HG02798 (cell line): ENCODE data around the gene PSPH.
"Not testable (repeated sequence)": the region's sequence is repeated elsewhere in the genome, so short reads cannot be mapped to it uniquely, and the experiment has no call there.

Experiments
- ATAC-seq: cut with Tn5 transposase; IDR thresholded peaks from one replicate; pipeline ENCODE4 v1.9.1; 2021; ENCODE audit warnings: mild to moderate bottlenecking; ENCODE audit not compliant: unreplicated experiment, poor library complexity

The PSPH gene

GRCh38 chr7:56063882-56064625 is 12.8 kb upstream of the PSPH start, which contains the start of gene SUMF2:
TSS of gene SUMF2 (plus strand) at chr7:56064286. CDS start at chr7:56064312, 26 bp downstream.
- ATAC-seq, result peak; percentile 92

GRCh38 chr7:56063500-56063881 is 12.2 kb upstream of the PSPH start:
- no peak for ATAC-seq

GRCh38 chr7:56062382-56062781 is 11.1 kb upstream of the PSPH start:
- no peak for ATAC-seq

- ATAC-seq, result no peak
These were observed 2.7 kb upstream of the PSPH start for GRCh38 chr7:56053993-56054392.

GRCh38 chr7:56053379-56053778 is 2.1 kb upstream of the PSPH start:
- ATAC-seq, result no peak

- ATAC-seq, result no peak
These were observed 248 bp downstream of the PSPH start for GRCh38 chr7:56051053-56051338.

GRCh38 chr7:56048763-56049162 is 2.5 kb downstream of the PSPH start:
- ATAC-seq, result not testable (repeated sequence)

GRCh38 chr7:56048245-56048644 is 3.0 kb downstream of the PSPH start:
- ATAC-seq, result no peak

GRCh38 chr7:56047446-56048116 is 3.7 kb downstream of the PSPH start:
- not testable (repeated sequence) for ATAC-seq

- ATAC-seq, result no peak
These were observed 4.4 kb downstream of the PSPH start for GRCh38 chr7:56046721-56047445.

GRCh38 chr7:56045758-56046157 is 5.5 kb downstream of the PSPH start:
- ATAC-seq, result not testable (repeated sequence)

GRCh38 chr7:56040730-56041129 is 10.5 kb downstream of the PSPH start:
- no peak for ATAC-seq

- ATAC-seq, result peak; percentile 99
These were observed 17.4 kb downstream of the PSPH start for GRCh38 chr7:56033671-56034432.

- ATAC-seq, result not testable (repeated sequence)
These were observed 18.7 kb downstream of the PSPH start for GRCh38 chr7:56032578-56032977.

- ATAC-seq, result not testable (repeated sequence)
These were observed 19.7 kb downstream of the PSPH start for GRCh38 chr7:56031556-56031955.

- ATAC-seq, result no peak
These were observed 20.9 kb downstream of the PSPH start for GRCh38 chr7:56030340-56030739.

GRCh38 chr7:56028942-56029630 is 22.2 kb downstream of the PSPH start:
- ATAC-seq, result no peak

- no peak for ATAC-seq
These were observed 24.7 kb downstream of the PSPH start for GRCh38 chr7:56026538-56026937.

GRCh38 chr7:56023500-56023899 is 27.7 kb downstream of the PSPH start:
- no peak for ATAC-seq

- no peak for ATAC-seq
These were observed 31.7 kb downstream of the PSPH start for GRCh38 chr7:56019501-56019900.
